Activated naive CD8-positive, alpha-beta T cell treated with anti-CD3 and anti-CD28 coated beads, Interleukin-2, amount 50 U/mL, for 24 hours (primary cell): ENCODE measurements around the gene CPT1C.

Experiments
- ATAC-seq: fragments of 150-1000 bp; cut with Tn5 transposase; one replicate; pipeline ENCODE4 v1.10.0; 2021
- DNase-seq: peaks from one replicate; pipeline ENCODE4 v3.0.0; 2021
- H3K27ac Mint-ChIP-seq: one replicate; pipeline ENCODE4 v1.8.0; 2021; ENCODE audit warnings: mild to moderate bottlenecking, mixed read lengths
- H3K27me3 Mint-ChIP-seq: one replicate; pipeline ENCODE4 v1.8.0; 2021; ENCODE audit warnings: mixed read lengths
- H3K36me3 Mint-ChIP-seq: one replicate; pipeline ENCODE4 v1.8.0; 2021; ENCODE audit warnings: low read depth, mixed read lengths
- H3K4me1 Mint-ChIP-seq: one replicate; pipeline ENCODE4 v1.8.0; 2021; ENCODE audit warnings: mixed read lengths
- H3K4me3 Mint-ChIP-seq: one replicate; pipeline ENCODE4 v1.8.0; 2021; ENCODE audit warnings: mild to moderate bottlenecking, moderate library complexity, mixed read lengths
- H3K9me3 Mint-ChIP-seq: one replicate; pipeline ENCODE4 v1.8.0; 2021; ENCODE audit warnings: mixed read lengths

The CPT1C gene

DNA sequence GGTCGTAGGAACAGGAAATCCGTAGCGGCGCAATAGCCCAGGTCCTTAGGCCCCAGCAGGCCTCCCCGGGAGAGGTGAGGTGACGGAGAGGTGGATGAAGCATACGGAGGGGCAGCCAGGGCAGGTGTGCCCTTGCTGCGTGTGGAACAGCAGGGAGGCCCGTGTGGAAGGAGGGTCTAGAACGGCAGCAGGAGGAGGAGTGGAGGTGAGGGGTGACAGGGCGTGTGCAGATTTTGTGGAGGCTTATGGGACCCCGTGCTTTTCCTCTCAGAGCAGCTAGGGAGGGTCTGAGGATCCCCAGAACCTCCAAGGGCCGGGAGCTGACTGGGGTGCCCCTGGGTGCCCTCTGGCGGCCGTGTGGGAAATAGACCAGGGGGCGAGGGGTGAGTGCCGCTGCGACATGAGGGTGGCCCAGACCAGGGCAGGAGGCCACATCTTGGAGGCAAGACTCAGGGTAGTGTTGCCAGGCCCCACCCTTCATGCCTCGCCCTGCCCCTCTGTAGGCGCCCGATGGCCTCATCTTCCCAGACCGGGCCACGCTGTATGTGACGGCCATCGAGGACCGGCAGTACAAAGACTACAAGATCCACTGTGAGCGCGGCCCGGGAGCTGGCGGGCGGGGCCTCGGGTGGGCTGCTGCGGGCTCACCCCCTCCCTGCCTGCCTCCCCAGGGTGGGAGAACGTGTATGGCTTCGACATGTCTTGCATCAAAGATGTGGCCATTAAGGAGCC lies 6.5 kb upstream of the CPT1C start:
- peaks cover 60% of the 10 kb centered on the region for H3K36me3 Mint-ChIP-seq
- no peak overlapping the region for H3K4me3 Mint-ChIP-seq
- ATAC-seq (peak; percentile 3), DNase-seq (no peak)
- no peaks in the 10 kb centered on the region for H3K9me3 Mint-ChIP-seq
- peaks cover 36% of the 10 kb centered on the region for H3K4me1 Mint-ChIP-seq
- no peaks in the 10 kb centered on the region for H3K27me3 Mint-ChIP-seq
- H3K27ac Mint-ChIP-seq = no peak overlapping the region

- Mint-ChIP-seq H3K4me1 (peaks cover 32% of the 10 kb centered on the region), H3K36me3 (peaks cover 56% of the 10 kb centered on the region), H3K27me3 (no peaks in the 10 kb centered on the region), H3K27ac (no peak overlapping the region), H3K9me3 (no peaks in the 10 kb centered on the region), H3K4me3 (no peak overlapping the region)
- DNase-seq (no peak), ATAC-seq (no peak)
Measured at GRCh38 chr19:49684983-49685553, 5.8 kb upstream of the CPT1C start.

GRCh38 chr19:49685845-49686332 lies 5.0 kb upstream of the CPT1C start:
- no peaks in the 10 kb centered on the region for H3K9me3 Mint-ChIP-seq
- no peak overlapping the region for H3K27ac Mint-ChIP-seq
- peaks cover 55% of the 10 kb centered on the region for H3K36me3 Mint-ChIP-seq
- no peak overlapping the region for H3K4me3 Mint-ChIP-seq
- H3K4me1 Mint-ChIP-seq = peaks cover 32% of the 10 kb centered on the region
- ATAC-seq (no peak), DNase-seq (no peak)
- H3K27me3 Mint-ChIP-seq = peaks cover 7% of the 10 kb centered on the region

DNA sequence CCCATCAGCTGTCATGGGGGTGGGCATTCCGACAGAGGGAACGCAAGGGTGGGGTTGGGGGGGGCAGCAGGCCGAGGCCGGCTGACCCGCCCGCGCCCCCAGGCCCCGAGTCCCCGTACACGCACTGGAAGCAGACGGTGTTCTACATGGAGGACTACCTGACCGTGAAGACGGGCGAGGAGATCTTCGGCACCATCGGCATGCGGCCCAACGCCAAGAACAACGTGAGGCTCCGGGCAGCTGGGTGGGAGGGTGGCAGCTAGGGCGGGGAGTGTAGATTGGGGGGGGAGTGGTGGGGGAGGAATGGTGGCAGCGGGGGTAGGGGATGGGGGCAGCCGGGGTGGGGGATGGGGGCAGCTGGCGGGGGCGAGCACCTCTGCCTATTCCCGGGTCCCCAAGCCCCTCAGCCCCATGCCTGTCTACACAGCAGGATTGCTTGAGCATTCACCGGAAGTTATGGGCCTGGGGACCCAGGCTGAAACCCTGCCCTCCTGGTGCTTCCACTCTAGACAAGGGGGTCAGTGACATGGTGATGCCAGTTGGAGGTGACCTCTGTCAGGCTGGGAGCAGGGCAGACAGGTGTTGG lies 4.3 kb upstream of the CPT1C start:
- H3K27ac Mint-ChIP-seq = peak overlapping the region; percentile 42

DNA sequence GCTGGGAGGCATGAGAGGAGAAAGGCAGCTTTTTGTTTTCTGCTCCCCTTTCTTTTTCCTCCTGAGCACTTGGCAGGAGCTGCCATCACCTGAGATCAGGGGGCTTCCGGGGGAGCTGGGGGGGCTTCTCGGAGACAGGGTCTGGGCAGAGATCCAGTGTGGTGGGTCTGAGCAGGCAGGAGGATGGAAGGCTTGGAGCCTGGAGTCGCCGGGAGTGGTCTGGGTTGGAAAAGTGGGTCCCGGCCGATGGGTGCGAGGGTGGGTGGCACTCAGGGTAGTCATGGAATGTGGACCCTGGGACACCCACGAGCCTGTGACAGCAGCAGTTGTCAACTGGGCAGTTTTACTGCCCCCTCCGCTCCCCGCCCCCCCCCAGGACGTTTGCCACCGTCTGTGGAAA lies 3.8 kb upstream of the CPT1C start:
- H3K36me3 Mint-ChIP-seq = peaks cover 44% of the 10 kb centered on the region
- H3K9me3 Mint-ChIP-seq = no peaks in the 10 kb centered on the region

More for the DNA sequence above, 4.3 kb upstream of the CPT1C start:
- H3K4me3 Mint-ChIP-seq = no peak overlapping the region
- no peak for DNase-seq
- no peak for ATAC-seq
- H3K4me1 Mint-ChIP-seq = peaks cover 34% of the 10 kb centered on the region
- H3K36me3 Mint-ChIP-seq = peaks cover 49% of the 10 kb centered on the region
- peaks cover 8% of the 10 kb centered on the region for H3K27me3 Mint-ChIP-seq
- H3K9me3 Mint-ChIP-seq = no peaks in the 10 kb centered on the region

DNA sequence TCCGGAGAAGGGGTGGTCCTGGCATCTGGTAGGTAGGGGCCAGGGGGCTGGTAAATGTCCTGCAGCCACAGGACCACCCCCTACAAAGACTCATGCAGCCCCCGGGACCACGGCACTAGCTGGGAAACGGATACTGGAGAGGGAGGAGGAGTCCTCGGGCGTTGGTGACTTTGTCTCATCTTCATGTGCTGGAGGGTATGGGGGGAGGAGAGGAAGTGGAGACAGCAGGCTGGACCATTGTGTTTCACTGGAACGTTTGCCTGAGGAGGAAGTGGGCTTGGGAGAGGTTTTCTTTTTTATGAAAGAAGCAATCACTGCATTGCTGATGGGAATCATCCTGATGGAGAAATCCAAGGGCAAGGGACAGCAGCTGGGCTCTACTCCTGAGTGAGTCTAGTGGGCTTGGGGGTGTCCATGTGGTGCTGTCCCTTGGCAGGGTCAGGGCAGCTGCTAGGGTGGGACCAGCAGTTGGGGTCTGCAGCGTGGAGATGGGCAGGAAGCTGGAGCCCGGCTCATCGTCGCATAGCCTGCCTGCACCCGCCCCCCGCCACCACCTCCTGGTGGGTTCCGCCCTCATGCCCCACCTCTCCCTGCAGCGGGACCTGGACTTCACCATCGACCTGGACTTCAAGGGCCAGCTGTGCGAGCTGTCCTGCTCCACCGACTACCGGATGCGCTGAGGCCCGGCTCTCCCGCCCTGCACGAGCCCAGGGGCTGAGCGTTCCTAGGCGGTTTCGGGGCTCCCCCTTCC lies 3.2 kb upstream of the CPT1C start:
- H3K9me3 Mint-ChIP-seq = no peaks in the 10 kb centered on the region
- DNase-seq (no peak), ATAC-seq (no peak)
- no peak overlapping the region for H3K4me3 Mint-ChIP-seq
- peaks cover 27% of the 10 kb centered on the region for H3K4me1 Mint-ChIP-seq
- H3K27me3 Mint-ChIP-seq = peaks cover 15% of the 10 kb centered on the region
- H3K27ac Mint-ChIP-seq = peak overlapping the region; percentile 16
- peaks cover 39% of the 10 kb centered on the region for H3K36me3 Mint-ChIP-seq

More for the DNA sequence above, 3.8 kb upstream of the CPT1C start:
- Mint-ChIP-seq H3K4me3 (no peak overlapping the region), H3K4me1 (peaks cover 29% of the 10 kb centered on the region), H3K27ac (peak overlapping the region; percentile 42), H3K27me3 (peaks cover 9% of the 10 kb centered on the region)
- ATAC-seq (no peak), DNase-seq (no peak)

GRCh38 chr19:49688531-49689132 lies 2.3 kb upstream of the CPT1C start:
- Mint-ChIP-seq H3K27me3 (peaks cover 21% of the 10 kb centered on the region), H3K4me3 (no peak overlapping the region), H3K27ac (no peak overlapping the region), H3K4me1 (peaks cover 27% of the 10 kb centered on the region), H3K9me3 (no peaks in the 10 kb centered on the region), H3K36me3 (peaks cover 34% of the 10 kb centered on the region)
- no peak for DNase-seq
- ATAC-seq = no peak

DNA sequence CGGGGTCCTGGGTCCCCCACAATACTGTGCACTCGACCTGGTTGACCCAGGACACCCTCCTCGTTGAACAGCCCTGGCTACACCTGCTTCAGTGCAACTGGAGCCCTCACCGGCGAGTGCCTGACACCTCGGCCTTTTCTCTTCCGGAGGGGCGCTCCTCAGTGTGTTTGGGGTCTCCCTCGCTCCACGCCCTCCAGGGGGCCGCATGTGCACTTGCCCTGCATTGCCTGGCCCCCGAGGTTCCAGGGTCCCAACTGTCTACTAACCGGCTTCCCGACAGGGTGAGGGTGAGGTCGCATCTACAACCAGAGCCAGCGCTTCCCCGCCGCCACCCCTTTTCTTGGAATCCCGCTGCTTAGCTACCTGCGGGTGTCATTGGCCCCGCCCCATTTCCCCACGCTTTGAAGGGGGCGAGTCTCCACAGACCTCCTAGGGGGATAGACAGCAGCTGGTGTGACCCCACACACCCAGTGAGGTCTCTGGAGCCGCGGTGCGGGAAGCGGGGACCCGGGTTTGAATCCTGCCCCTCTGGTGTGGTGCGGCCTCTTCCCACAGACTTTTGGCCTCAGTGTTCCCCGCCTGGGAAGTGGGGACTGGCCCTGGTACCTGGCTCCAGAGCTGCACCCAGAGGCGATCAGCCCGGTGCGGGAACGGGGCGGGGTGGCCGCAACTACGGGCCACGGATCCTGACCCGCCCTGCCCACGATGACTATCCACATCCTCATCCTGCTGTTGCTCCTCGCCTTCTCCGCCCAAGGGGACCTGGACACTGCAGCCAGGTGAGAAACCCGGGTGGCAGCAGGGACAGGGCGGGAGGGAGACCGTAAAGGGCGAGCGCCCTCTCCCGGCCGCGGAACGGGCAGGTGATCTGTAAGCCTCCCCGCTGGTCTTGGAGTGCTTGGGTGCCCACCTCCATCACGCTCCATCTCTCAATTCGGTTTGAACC lies 1.5 kb upstream of the CPT1C start, which contains the start of gene ADM5:
TSS of gene ADM5 (plus strand) at position 462 of the 946 bp plus-strand sequence. CDS start at position 706, 244 bp downstream.
- Mint-ChIP-seq H3K36me3 (peaks cover 27% of the 10 kb centered on the region), H3K27me3 (peaks cover 21% of the 10 kb centered on the region), H3K9me3 (no peaks in the 10 kb centered on the region), H3K4me3 (peak within 1 kb of the TSS; percentile 60), H3K4me1 (peaks cover 27% of the 10 kb centered on the region), H3K27ac (peak within 1 kb of the TSS; percentile 52)
- DNase-seq = peak; percentile 64
- peak; percentile 26 for ATAC-seq

DNA sequence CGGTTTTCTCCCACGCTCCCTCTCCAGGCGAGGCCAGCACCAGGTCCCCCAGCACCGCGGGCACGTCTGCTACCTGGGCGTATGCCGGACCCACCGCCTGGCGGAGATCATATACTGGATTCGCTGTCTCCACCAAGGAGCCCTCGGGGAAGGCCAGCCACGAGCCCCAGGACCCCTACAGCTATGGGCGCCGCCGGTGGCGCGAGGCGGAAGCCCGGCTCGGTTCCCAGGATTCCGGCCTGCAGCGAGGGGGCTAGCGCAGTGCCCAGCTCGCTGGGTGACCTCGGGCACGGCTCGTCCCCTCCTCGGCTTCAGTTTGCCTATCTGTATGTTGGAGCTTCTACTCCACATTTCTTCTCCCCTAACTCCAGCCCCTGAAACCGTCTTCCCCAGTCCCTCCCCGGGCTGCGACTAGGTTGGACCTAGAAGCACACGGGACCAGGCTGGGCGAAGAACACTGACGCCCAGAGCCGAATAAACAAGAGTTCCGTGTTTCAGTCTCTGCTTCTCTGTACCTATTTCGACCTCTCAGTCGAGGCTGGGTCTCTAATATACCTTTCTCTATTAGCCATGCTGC lies 749 bp upstream of the CPT1C start:
- DNase-seq = no peak
- H3K27me3 Mint-ChIP-seq = peaks cover 21% of the 10 kb centered on the region
- peak; percentile 1 for ATAC-seq
- H3K4me1 Mint-ChIP-seq = peaks cover 27% of the 10 kb centered on the region
- peaks cover 23% of the 10 kb centered on the region for H3K36me3 Mint-ChIP-seq
- H3K9me3 Mint-ChIP-seq = no peaks in the 10 kb centered on the region
- H3K27ac Mint-ChIP-seq = peak overlapping the region; percentile 52
- peak overlapping the region; percentile 60 for H3K4me3 Mint-ChIP-seq

- H3K36me3 Mint-ChIP-seq = peaks cover 17% of the 10 kb centered on the region
- no peak overlapping the region for H3K27ac Mint-ChIP-seq
- H3K9me3 Mint-ChIP-seq = no peaks in the 10 kb centered on the region
- DNase-seq = peak; percentile 46
- H3K4me1 Mint-ChIP-seq = peaks cover 23% of the 10 kb centered on the region
- ATAC-seq = peak; percentile 11
- H3K27me3 Mint-ChIP-seq = peaks cover 21% of the 10 kb centered on the region
- peak overlapping the region; percentile 60 for H3K4me3 Mint-ChIP-seq
Measured at GRCh38 chr19:49691243-49692146, 579 bp downstream of the CPT1C start.

- DNase-seq (no peak), ATAC-seq (no peak)
- Mint-ChIP-seq H3K27me3 (peaks cover 21% of the 10 kb centered on the region), H3K4me1 (peaks cover 23% of the 10 kb centered on the region), H3K4me3 (no peak overlapping the region), H3K36me3 (peaks cover 14% of the 10 kb centered on the region), H3K27ac (no peak overlapping the region), H3K9me3 (no peaks in the 10 kb centered on the region)
Measured at GRCh38 chr19:49692147-49692506, 1.2 kb downstream of the CPT1C start.

DNA sequence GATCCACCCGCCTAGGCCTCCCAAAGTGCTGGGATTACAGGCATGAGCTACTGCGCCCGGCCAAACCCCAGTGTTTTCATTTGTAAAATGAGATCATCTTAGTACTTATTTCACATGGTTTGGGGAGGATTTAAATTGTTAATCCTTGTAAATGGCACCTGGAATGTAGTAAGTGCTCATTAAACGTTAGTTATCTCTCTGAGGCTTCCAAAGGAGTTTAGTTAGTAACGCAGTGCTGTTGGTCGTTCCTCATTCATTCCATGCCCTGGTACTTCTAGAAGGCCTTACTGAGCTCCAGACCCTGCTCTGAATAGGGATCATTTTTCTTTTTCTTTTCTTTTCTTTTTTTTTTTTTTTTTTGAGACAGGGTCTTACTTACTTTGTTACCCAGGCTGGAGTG lies 5.2 kb downstream of the CPT1C start:
- Mint-ChIP-seq H3K27ac (no peak overlapping the region), H3K9me3 (no peaks in the 10 kb centered on the region), H3K4me3 (no peak overlapping the region), H3K27me3 (peaks cover 14% of the 10 kb centered on the region), H3K36me3 (no peaks in the 10 kb centered on the region), H3K4me1 (peaks cover 5% of the 10 kb centered on the region)
- DNase-seq (no peak), ATAC-seq (no peak)
